ENCODE results near the gene TNFAIP6. TPM values are rescaled to one million over a fixed set of nuclear protein-coding genes. Genes with fewer than 3 reads are reported as not detected.

The TNFAIP6 gene
- 0.16 TPM in 1 of 2 replicates, not detected in the other for total RNA-seq (2014; rRNA removed; shearing (Covaris generic))

GRCh38 chr2:151357359-151357758, at the start of gene TNFAIP6:
Gene TNFAIP6, plus strand, starts transcription at chr2:151357592. Its CDS starts 75 bp downstream, at chr2:151357667.

DNA sequence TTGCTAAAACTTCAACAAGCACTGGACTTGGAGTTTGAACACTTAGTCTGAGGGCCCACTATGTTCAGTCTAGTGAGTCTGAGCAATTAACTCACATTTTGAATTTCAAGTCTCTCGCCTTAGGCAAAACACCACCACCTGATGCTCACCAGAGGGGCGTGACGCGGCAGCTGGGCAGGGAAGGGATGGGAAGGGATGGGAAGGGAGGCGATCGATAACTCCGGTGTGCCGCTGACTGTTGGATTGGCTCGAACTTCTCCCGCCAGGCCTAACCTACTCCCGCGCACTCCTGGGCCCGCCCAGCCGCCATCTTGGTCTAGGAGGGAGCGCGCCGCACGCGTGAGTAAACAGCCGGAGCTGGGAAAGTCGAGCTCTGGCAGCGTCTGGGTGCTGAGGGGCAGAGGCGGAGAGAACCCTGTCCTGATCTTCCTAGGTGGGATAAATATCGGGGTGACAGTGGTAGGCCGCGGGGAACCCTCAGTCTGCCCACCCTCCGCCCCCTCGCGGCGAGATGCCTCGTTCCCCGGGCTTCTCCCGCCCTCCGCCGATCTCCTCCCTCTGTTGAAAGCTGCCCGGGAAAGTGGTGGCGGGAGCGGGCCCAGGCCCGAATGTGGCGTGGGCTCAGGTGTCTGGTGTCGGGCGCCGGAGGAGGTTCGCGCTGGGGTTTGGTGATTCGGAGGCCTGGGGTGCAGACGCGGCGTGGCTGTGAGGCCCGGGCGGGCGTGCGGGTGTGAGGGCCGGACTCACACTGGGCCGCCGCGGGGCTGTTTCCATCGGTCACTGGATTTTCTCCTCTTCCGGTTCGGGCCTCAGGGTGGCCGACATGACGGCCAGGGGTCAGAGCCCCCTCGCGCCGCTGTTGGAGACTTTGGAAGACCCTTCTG, 52.5 kb downstream of the TNFAIP6 start, which contains the start of gene RIF1:
TSS of gene RIF1 (plus strand) at position 302 of the 884 bp plus-strand sequence. CDS start at position 824, 522 bp downstream.

Small RNA genes within 50 kb of the gene (small RNA-seq; reads per million reads assigned to genes)
- not detected for gene MIR4773-1
- gene RN7SL124P = not detected

Other genes with a start within 250 kb of the TNFAIP6 start
- gene RBM43, start 95.7 kb upstream of the TNFAIP6 start, total RNA-seq (2014; rRNA removed; shearing (Covaris generic)) = 2.7 and 3.7 TPM in 2 replicates
- 9.5 and 11.4 TPM in 2 replicates for gene NMI, start 67.9 kb upstream of the TNFAIP6 start, total RNA-seq (2014; rRNA removed; shearing (Covaris generic))
- gene RIF1, start 52.3 kb downstream of the TNFAIP6 start, total RNA-seq (2014; rRNA removed; shearing (Covaris generic)) = 28.5 and 33.2 TPM in 2 replicates